Measurements from ENCODE around the gene PCDHGB6.

GRCh38 chr5:141383345-141383744, 24.5 kb upstream of the PCDHGB6 start:
- TF ChIP-seq CTCF (IDR thresholded peaks at IDR 0.05; ENCODE audit: poor library complexity) (no peak), EZH2phosphoT487 (IDR thresholded peaks at IDR 0.05; ENCODE audit: low read depth, severe bottlenecking, unreplicated experiment) (no peak)
